ENCODE data around the gene NSD2.
"Not testable (repeated sequence)": the region's sequence is repeated elsewhere in the genome, so short reads cannot be mapped to it uniquely, and the experiment has no call there.

DNA sequence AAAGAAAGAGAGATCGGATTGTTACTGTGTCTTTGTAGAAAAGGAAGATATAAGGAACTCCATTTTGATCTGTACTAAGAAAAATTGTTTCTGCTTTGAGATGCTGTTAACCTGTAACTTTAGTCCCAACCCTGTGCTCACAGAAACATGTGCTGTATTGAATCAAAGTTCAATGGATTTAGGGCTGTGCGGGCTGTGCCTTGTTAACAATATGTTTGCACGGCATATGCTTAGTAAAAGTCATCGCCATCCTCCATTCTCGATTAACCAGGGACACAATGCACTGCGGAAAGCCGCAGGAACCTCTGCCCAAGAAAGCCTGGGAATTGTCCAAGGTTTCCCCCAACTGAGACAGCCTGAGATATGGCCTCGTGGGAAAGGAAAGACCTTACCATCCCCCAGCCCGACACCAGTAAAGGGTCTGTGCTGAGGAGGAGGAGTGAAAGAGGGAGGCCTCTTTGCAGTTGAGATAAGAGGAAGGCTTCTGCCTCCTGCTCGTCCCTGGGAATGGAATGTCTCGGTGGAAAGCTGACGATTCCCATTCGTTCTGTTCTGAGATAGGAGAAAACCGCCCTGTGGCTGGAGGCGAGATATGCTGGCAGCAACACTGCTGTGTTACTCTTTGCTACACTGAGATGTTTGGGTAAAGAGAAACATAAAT, 150.3 kb downstream of the NSD2 start:
- TF ChIP-seq, protein P1, sequence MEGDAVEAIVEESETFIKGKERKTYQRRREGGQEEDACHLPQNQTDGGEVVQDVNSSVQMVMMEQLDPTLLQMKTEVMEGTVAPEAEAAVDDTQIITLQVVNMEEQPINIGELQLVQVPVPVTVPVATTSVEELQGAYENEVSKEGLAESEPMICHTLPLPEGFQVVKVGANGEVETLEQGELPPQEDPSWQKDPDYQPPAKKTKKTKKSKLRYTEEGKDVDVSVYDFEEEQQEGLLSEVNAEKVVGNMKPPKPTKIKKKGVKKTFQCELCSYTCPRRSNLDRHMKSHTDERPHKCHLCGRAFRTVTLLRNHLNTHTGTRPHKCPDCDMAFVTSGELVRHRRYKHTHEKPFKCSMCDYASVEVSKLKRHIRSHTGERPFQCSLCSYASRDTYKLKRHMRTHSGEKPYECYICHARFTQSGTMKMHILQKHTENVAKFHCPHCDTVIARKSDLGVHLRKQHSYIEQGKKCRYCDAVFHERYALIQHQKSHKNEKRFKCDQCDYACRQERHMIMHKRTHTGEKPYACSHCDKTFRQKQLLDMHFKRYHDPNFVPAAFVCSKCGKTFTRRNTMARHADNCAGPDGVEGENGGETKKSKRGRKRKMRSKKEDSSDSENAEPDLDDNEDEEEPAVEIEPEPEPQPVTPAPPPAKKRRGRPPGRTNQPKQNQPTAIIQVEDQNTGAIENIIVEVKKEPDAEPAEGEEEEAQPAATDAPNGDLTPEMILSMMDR (IDR thresholded peaks at IDR 0.05) = not testable (repeated sequence)
- not testable (repeated sequence) for TF ChIP-seq EZH2 (IDR thresholded peaks at IDR 0.05)
